HuH-7 (cell line): ENCODE data around the gene SP5.
"Not testable (repeated sequence)": the region's sequence is repeated elsewhere in the genome, so short reads cannot be mapped to it uniquely, and the experiment has no call there.

Experiments
- DNase-seq: peaks from one replicate; pipeline ENCODE4 v3.0.0; 2011; ENCODE audit warnings: low spot score

SP5 gene

DNA sequence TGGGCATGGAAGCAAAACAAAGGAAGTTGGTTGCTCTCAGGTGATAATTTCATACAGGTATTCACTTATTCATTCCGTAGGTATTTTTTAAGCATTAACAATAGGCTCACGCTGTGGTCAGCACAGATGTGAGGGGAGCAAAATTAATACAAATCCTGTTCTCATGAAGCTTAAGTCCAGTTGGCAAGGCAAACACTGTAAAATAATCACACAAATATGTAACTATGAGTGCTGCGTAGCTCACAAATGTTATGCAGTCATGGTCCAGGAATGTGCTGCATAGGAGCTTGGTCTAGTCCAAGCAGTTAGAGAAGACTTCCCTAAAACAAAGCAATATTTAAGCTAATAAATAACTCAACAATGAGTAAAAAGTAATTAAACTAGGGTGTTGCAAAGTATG, 23.9 kb downstream of the SP5 start:
- DNase-seq = no peak

DNA sequence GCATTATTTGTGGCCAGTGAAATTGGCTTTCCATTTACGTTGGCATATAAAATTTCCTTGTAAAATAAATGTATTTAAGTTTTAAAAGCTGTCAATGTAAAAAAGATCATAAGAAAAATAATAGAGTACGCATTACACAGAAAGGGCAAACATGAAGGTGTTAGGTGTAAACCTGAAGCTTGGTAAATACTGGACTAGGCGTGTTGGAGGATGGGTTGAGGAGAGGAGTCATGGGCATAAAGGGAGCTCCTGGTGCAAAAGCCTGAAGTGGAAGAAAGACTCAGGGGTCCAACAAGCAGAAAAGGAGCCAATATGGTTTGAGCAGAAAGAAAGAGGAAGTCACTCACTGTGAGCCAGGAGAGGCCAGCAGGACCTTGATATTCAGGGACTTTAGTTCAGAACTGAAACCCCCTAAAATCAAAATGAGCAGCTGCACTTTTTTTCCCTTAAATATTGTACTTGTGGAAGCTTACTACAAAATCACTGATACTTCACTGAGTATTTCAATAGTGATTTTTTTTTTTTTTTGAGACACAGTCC, 24.4 kb downstream of the SP5 start:
- DNase-seq = no peak

DNA sequence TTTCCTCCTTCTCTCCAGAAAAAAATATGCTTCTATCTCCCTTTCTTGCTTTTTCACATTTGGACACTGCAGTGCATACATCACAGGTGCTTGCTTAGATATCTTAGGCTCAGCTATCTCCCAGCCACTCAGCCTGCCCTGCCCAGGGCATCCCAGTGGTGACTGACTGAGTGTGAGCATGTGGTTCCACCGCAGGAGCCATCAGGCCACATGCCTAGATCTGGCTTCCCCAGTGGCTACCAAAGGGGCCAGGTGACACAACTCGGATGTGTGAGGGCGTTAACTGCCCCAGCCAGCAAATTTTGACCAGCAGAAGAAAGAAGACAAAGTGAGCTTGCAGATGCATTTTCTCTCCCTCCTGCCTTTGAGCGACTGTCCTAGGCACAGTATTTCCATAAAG, 25.5 kb downstream of the SP5 start:
- no peak for DNase-seq

DNA sequence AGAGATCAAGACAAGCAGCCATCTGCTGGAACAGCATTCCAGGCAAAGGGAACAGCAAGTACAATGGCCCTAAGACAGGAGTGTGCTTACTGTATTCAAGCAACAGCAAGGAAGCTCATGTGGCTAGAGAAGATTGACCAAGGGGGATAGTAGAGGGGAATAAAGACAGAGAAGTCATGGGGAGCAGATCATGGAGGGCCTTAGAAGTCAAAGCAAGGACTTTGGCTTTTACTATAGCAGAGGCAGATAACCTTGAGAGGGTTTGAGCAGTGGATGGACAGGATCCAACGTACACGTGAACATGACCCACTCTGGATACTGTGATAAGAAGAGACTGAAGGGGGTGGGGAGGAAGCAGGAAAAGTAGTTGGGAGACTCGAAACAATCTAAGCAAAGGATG, 26.9 kb downstream of the SP5 start:
- no peak for DNase-seq

DNA sequence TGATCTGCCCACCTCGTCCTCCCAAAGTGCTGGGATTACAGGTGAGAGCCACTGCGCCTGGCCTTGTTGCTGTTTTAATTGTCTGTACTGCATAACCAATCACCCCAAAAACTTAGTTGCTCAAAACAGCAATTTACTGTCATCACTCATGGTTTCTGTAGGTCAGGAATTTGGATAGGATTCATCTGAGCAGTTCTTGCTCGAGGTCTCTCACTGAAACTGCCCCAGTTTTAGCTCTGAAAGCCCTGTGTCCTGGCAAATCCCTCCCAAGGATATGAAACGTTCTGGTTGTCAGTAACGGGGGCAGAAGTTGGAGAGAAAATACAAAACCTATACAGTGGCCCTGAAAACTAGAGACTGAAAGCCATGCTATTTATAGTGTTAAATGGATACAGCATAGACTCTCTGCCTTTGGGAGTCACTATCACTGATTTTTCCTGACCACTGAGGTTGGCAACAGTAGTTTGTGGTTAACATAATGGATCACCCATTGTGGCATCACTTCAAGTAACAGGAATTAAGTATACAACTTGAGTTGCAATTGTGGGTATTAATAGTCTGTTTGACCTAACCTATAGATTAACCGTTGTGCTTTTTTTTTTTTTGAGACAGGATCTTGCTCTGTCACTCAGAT, 27.9 kb downstream of the SP5 start:
- no peak for DNase-seq

DNA sequence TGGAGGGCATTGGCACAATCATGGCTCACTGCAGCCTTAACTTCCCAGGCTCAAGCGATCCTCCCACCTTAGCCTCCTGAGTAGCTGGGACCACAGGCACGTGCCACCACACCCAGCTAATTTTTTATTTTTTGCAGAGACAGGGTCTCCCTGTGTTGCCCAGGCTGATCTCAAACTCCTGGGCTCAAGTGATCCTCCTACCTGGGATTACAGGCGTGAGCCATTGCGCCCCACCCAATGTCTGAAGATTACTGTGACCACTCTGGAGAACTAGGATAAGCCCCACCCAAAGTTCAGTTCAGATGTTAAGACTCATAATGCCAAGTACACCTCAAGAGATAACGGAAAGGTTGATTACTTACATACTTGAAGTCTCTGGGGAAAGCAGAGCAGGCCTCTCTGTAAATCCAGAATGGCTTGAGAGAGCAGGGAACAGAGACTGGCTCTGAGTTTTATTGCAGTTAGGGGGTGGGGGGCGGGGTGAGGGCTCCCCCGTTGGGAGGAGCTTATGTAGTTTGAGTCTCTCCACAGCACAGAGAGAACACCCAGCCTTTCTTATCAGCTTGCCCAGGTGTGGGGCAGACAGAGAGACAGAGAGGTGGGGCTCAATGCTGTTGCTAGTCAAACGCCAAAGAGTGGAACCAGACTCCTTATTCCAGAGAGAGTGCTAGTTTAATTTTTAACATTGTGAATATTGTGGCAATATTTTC, 28.5 kb downstream of the SP5 start:
- peak; percentile 45 for DNase-seq

DNA sequence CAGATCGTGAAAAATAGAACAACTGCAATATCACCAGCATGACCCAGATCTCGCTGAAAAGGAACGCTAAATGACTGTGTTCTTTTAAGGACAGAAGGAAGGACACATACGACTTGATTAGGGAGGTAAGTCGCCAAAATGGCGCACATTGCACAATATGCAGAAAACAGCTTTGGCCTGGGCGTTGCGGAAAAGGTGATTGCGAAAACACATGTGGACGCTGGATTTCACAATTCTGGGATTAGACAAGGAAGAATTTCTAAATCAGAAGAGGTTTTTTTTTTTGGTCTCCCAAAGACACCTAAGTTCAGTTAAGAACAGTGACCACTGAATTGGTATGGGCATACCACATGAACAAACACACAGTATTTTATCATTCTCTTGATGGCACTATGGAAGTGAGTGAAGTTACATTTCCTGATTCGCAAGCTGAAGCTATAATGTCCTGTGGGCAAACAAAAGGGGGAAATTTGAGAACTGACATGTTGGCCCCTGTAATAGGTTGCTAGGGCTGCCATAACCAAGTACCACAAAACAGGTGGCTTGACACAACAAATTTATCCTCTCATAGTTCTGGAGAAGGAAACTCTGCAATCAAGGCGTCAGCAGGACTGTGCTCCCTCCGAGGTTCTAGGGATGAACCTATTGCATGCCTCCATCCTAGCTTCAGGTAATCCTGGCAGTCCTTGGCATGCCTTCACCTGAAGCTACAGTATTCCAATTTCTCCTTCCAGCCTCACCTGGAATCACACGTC, 29.3 kb downstream of the SP5 start:
- DNase-seq = peak; percentile 45

DNA sequence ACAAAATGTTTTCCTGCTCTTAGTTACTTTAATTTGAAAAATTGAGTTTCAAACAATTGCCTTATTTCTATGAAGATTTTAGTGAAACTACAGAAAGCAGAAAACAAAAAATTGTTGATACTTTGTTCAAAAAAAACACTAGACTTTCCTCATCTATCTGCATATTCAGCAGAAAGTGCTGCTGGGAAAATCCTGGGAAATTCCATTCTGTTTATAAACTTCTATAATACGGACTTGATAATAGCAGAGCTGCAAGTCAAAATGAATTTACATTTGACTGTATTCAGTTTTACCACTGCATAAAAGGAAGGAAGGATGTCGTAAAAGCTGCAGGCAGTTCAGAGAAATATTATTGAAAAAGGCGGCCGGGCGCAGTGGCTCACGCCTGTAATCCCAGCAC, 30.2 kb downstream of the SP5 start:
- DNase-seq = no peak

DNA sequence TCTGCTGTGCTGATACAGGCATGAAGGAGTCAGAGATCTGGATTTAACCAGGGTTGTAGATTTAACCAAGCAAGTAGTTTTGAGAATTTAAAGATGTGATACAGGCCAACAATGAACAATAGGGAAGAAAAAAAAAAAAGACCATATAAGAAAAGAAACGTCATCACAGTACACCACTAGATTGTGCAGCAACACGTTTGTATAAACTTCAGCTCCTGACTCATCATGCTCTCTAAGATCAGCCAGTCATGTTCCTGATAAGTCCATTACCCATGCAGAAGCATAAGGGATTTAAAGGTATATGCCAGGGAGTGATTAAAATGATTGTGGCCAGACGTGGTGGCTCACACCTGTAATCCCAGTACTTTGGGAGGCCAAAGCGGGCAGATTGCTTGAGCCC, 32.8 kb downstream of the SP5 start:
- DNase-seq = no peak

DNA sequence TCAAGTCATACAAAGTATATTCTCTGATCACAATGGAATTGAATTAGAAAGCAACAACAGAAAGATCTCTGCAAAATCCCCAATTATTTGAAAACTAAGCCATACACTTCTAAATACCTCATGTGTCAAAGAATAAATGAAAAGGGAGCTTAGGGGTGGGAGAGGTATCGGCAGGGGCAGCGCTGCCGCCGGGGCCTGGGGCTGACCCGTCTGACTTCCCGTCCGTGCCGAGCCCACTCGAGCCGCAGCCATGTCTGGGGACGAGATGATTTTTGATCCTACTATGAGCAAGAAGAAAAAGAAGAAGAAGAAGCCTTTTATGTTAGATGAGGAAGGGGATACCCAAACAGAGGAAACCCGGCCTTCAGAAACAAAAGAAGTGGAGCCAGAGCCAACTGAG, 36.4 kb downstream of the SP5 start:
- not testable (repeated sequence) for DNase-seq

DNA sequence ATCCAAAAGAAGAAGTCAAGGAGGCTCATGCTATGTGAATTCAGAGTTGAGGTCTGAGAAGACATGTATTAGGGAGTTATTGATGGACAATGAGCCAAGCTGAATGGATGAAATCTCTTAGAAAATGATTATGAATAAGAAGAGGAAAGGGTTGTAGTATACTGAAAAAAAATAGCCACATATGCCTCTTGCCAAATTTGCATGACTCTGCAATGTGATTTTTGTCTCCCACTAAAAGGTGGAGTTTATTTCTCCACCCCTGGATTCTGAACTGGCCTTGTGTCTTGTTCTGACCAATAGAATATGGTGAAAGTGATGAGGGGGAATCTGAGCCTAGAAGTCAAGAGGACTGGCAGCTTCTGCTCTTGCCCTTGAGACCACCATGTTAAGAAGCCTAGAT, 46.4 kb downstream of the SP5 start:
- no peak for DNase-seq

DNA sequence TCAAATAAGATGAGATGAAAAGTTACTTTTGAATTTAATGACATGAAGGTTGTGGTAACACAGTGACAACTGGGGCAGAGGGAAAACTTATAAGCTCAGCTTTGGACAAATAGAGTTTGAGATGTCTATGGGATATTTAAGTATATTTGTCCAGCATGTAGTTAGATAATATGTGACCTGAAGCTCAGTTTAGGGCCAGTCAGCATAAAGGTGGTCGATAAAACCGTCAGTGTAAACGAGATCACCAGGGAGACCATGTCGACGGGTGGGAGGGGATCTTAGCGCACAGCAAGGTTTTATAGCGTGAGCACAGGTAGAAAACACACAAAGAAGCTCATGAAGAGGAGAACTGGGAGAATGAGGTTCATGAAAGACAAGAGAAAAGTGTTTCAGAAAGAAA, 47.6 kb downstream of the SP5 start:
- DNase-seq = no peak

DNA sequence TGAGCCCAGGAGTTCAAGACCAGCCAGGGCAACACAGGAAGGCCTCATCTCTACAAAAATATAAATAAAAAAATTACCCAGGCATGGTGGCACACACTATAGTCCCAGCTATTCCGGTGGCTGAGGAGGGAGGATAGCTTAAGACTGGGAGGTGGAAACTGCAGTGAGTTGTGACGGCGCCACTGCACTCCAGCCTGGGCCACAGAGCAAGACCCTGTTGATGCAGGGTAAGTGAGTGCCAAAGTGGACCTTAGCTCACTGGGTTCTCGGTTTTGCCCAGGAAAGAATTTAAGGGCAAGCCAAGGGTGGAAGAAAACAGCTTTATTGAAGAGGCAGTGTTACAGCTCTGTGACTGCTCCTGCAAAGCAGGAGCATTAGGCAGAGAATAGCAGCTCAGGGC, 48.1 kb downstream of the SP5 start:
- DNase-seq = no peak

DNA sequence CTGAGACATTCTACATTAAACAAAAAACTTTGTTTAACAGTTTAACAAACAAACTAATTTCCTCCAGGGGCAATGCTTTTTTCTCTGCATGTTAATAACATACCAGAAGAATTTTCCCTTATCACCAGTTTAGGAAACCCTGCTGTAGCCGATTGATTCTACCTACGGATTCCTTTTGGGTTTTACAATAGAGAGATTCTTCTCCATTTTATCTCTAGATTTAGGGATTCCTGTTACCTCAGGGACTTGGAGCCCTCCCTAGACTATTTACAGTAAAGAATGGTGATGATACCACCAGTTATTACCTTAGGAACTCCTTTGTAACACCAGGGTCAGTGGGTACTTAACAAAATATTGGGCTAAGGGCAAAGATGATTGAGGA, 49.7 kb downstream of the SP5 start:
- no peak for DNase-seq

DNA sequence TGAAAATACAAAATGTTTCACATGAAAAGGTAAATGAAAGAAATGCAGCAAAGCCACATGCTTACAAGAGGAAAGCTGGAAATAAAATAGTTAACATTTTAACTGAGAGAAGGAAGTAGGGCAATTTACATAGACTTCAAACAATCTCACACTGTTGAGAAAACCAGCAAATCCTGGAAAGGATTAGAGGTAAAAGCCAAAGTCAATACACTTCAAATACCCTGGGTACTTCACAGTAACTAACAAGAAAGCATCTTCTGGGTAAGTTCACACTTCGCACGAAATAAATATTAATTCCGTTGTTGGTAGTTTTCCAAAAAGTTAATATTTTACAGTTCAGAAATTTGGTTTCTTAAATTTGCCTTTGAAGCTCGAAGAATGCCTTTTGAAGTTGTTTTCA, 51.6 kb downstream of the SP5 start:
- DNase-seq = no peak
